Effector memory CD8-positive, alpha-beta T cell (primary cell): ENCODE results near the gene LGALS1.
"Not testable (repeated sequence)": the region's sequence is repeated elsewhere in the genome, so short reads cannot be mapped to it uniquely, and the experiment has no call there.

Experiments used
- ATAC-seq: fragments of 150-1000 bp; cut with Tn5 transposase; replicated peaks from 2 replicates; pipeline ENCODE4 v1.10.0; 2021; ENCODE audit warnings: mild to moderate bottlenecking, moderate library complexity
- DNase-seq, 3 experiments: peaks; one replicate each; pipeline ENCODE4 v3.0.0; 2021
- H3K27ac Mint-ChIP-seq, 2 donors: one replicate each; pipeline ENCODE4 v1.8.0; 2022; ENCODE audit warnings: mild to moderate bottlenecking in 2 of 2, mixed read lengths in 2 of 2, moderate library complexity in 2 of 2
- H3K27me3 Mint-ChIP-seq, 2 donors: one replicate each; pipeline ENCODE4 v1.8.0; 2022; ENCODE audit warnings: mixed read lengths in 2 of 2
- H3K36me3 Mint-ChIP-seq: one replicate; pipeline ENCODE4 v1.8.0; 2022; ENCODE audit warnings: mild to moderate bottlenecking, moderate library complexity, mixed read lengths; ENCODE audit not compliant: insufficient read depth
- H3K4me1 Mint-ChIP-seq, 2 donors: one replicate each; pipeline ENCODE4 v1.8.0; 2022; ENCODE audit warnings: low read depth in 2 of 2, mixed read lengths in 2 of 2
- H3K4me3 Mint-ChIP-seq, 2 donors: one replicate each; pipeline ENCODE4 v1.8.0; 2022; ENCODE audit warnings: mild to moderate bottlenecking in 2 of 2, mixed read lengths in 2 of 2, moderate library complexity in 2 of 2
- H3K9me3 Mint-ChIP-seq, 2 donors: one replicate each; pipeline ENCODE4 v1.8.0; 2022; ENCODE audit warnings: mixed read lengths in 2 of 2

The LGALS1 gene

GRCh38 chr22:37696260-37696656 lies 20.8 kb downstream of the LGALS1 start:
- Mint-ChIP-seq H3K36me3 (peaks cover 35% of the 10 kb centered on the region), H3K4me1 (peaks cover 9 to 11% of the 10 kb centered on the region in 2 donors), H3K4me3 (peak overlapping the region in 1 of 2 donors; percentile 45), H3K27ac (peak overlapping the region; percentile 44 to 62)
- not testable (repeated sequence) for H3K9me3 Mint-ChIP-seq, H3K27me3 Mint-ChIP-seq, ATAC-seq, DNase-seq

GRCh38 chr22:37696657-37697537 lies 21.5 kb downstream of the LGALS1 start, which contains the start of gene TRIOBP:
TSS of gene TRIOBP (plus strand) at chr22:37697048. CDS start at chr22:37701366, 4,318 bp downstream.
- Mint-ChIP-seq H3K4me3 (peak within 1 kb of the TSS in 1 of 2 donors; percentile 45), H3K27ac (peak within 1 kb of the TSS; percentile 44 to 62), H3K36me3 (peaks cover 30% of the 10 kb centered on the region), H3K27me3 (no peaks in the 10 kb centered on the region), H3K9me3 (no peaks in the 10 kb centered on the region), H3K4me1 (peaks cover 9 to 11% of the 10 kb centered on the region in 2 donors)
- DNase-seq (peak; percentile 43 to 72 (median 67)), ATAC-seq (peak; percentile 99)

- H3K36me3 Mint-ChIP-seq, result peaks cover 24% of the 10 kb centered on the region
- DNase-seq, result no peak
- H3K4me3 Mint-ChIP-seq, result no peak overlapping the region
- H3K27me3 Mint-ChIP-seq, result no peaks in the 10 kb centered on the region
- ATAC-seq, result no peak
- peaks cover 9 to 11% of the 10 kb centered on the region in 2 donors for H3K4me1 Mint-ChIP-seq
- no peak overlapping the region for H3K27ac Mint-ChIP-seq
- H3K9me3 Mint-ChIP-seq, result no peaks in the 10 kb centered on the region
Observed at GRCh38 chr22:37697538-37697835, 22.1 kb downstream of the LGALS1 start.

- no peaks in the 10 kb centered on the region for H3K27me3 Mint-ChIP-seq
- no peak overlapping the region for H3K27ac Mint-ChIP-seq
- no peaks in the 10 kb centered on the region for H3K9me3 Mint-ChIP-seq
- DNase-seq (no peak), ATAC-seq (no peak)
- peaks cover 0 to 6% of the 10 kb centered on the region in 2 donors for H3K4me1 Mint-ChIP-seq
- H3K4me3 Mint-ChIP-seq, result no peak overlapping the region
- H3K36me3 Mint-ChIP-seq, result peaks cover 11% of the 10 kb centered on the region
Observed at GRCh38 chr22:37701141-37701786, 25.8 kb downstream of the LGALS1 start.

- DNase-seq, result no peak
- ATAC-seq, result no peak
- peaks cover 8% of the 10 kb centered on the region for H3K36me3 Mint-ChIP-seq
- H3K9me3 Mint-ChIP-seq, result no peaks in the 10 kb centered on the region
- no peaks in the 10 kb centered on the region for H3K4me1 Mint-ChIP-seq
- H3K4me3 Mint-ChIP-seq, result no peak overlapping the region
- H3K27me3 Mint-ChIP-seq, result no peaks in the 10 kb centered on the region
- no peak overlapping the region for H3K27ac Mint-ChIP-seq
Observed at GRCh38 chr22:37703906-37704305, 28.5 kb downstream of the LGALS1 start.

- DNase-seq (no peak), ATAC-seq (no peak)
- Mint-ChIP-seq H3K27ac (peak overlapping the region in 1 of 2 donors; percentile 25), H3K4me1 (no peaks in the 10 kb centered on the region), H3K27me3 (no peaks in the 10 kb centered on the region), H3K36me3 (peaks cover 8% of the 10 kb centered on the region), H3K9me3 (no peaks in the 10 kb centered on the region), H3K4me3 (no peak overlapping the region)
Observed at GRCh38 chr22:37704645-37705044, 29.2 kb downstream of the LGALS1 start.

- Mint-ChIP-seq H3K36me3 (peaks cover 8% of the 10 kb centered on the region), H3K4me1 (no peaks in the 10 kb centered on the region), H3K27me3 (no peaks in the 10 kb centered on the region), H3K9me3 (no peaks in the 10 kb centered on the region), H3K27ac (peak overlapping the region in 1 of 2 donors; percentile 80), H3K4me3 (no peak overlapping the region)
- no peak for DNase-seq
- no peak for ATAC-seq
Observed at GRCh38 chr22:37705205-37705604, 29.8 kb downstream of the LGALS1 start.

GRCh38 chr22:37708580-37709444 lies 33.4 kb downstream of the LGALS1 start:
- H3K27ac Mint-ChIP-seq, result no peak overlapping the region
- no peak overlapping the region for H3K4me3 Mint-ChIP-seq
- ATAC-seq, result no peak
- peaks cover 0 to 2% of the 10 kb centered on the region in 2 donors for H3K4me1 Mint-ChIP-seq
- DNase-seq, result no peak
- H3K27me3 Mint-ChIP-seq, result no peaks in the 10 kb centered on the region
- H3K36me3 Mint-ChIP-seq, result peaks cover 6% of the 10 kb centered on the region
- no peaks in the 10 kb centered on the region for H3K9me3 Mint-ChIP-seq

GRCh38 chr22:37709445-37709765 lies 34.0 kb downstream of the LGALS1 start:
- H3K9me3 Mint-ChIP-seq, result no peaks in the 10 kb centered on the region

GRCh38 chr22:37710675-37711074 lies 35.2 kb downstream of the LGALS1 start:
- Mint-ChIP-seq H3K4me3 (no peak overlapping the region), H3K36me3 (peaks cover 3% of the 10 kb centered on the region), H3K27me3 (no peaks in the 10 kb centered on the region), H3K9me3 (no peaks in the 10 kb centered on the region), H3K4me1 (peaks cover 0 to 2% of the 10 kb centered on the region in 2 donors), H3K27ac (no peak overlapping the region)
- ATAC-seq (no peak), DNase-seq (no peak)

More at GRCh38 chr22:37709445-37709765, 34.0 kb downstream of the LGALS1 start:
- DNase-seq, result no peak
- Mint-ChIP-seq H3K4me3 (no peak overlapping the region), H3K36me3 (peaks cover 6% of the 10 kb centered on the region), H3K27ac (peak overlapping the region in 1 of 2 donors; percentile 8), H3K27me3 (no peaks in the 10 kb centered on the region), H3K4me1 (peaks cover 0 to 2% of the 10 kb centered on the region in 2 donors)
- ATAC-seq, result no peak

GRCh38 chr22:37711490-37711889 lies 36.1 kb downstream of the LGALS1 start:
- no peak for ATAC-seq
- DNase-seq, result no peak
- peaks cover 0 to 2% of the 10 kb centered on the region in 2 donors for H3K4me1 Mint-ChIP-seq
- H3K27ac Mint-ChIP-seq, result no peak overlapping the region
- H3K36me3 Mint-ChIP-seq, result peaks cover 3% of the 10 kb centered on the region
- no peak overlapping the region for H3K4me3 Mint-ChIP-seq
- no peaks in the 10 kb centered on the region for H3K9me3 Mint-ChIP-seq
- no peaks in the 10 kb centered on the region for H3K27me3 Mint-ChIP-seq

GRCh38 chr22:37713761-37714160 lies 38.3 kb downstream of the LGALS1 start:
- ATAC-seq, result no peak
- DNase-seq, result no peak
- Mint-ChIP-seq H3K4me1 (peaks cover 0 to 2% of the 10 kb centered on the region in 2 donors), H3K27me3 (no peaks in the 10 kb centered on the region), H3K9me3 (no peaks in the 10 kb centered on the region), H3K27ac (peak overlapping the region in 1 of 2 donors; percentile 75), H3K36me3 (peaks cover 6% of the 10 kb centered on the region), H3K4me3 (no peak overlapping the region)

- DNase-seq (no peak), ATAC-seq (no peak)
- no peaks in the 10 kb centered on the region for H3K27me3 Mint-ChIP-seq
- peaks cover 6% of the 10 kb centered on the region for H3K36me3 Mint-ChIP-seq
- H3K4me3 Mint-ChIP-seq, result no peak overlapping the region
- no peaks in the 10 kb centered on the region for H3K9me3 Mint-ChIP-seq
- no peak overlapping the region for H3K27ac Mint-ChIP-seq
- peaks cover 0 to 2% of the 10 kb centered on the region in 2 donors for H3K4me1 Mint-ChIP-seq
Observed at GRCh38 chr22:37714634-37715033, 39.2 kb downstream of the LGALS1 start.
